PC-9 (cell line): ENCODE results near the gene CRB3.

Source experiments
- EZH2 ChIP-seq: fragments of 200-600 bp; sonication (generic); IDR thresholded peaks from 2 replicates; pipeline ENCODE4 v1.8.0; 2017; ENCODE audit warnings: antibody characterized with exemption, low read depth
- TF ChIP-seq, protein P1 (sequence below): fragments of 200-600 bp; sonication (generic); conservative IDR thresholded peaks from 2 replicates; pipeline ENCODE4 v1.6.1; 2017; ENCODE audit warnings: mixed run types, antibody characterized with exemption, mild to moderate bottlenecking, moderate library complexity

DNA sequence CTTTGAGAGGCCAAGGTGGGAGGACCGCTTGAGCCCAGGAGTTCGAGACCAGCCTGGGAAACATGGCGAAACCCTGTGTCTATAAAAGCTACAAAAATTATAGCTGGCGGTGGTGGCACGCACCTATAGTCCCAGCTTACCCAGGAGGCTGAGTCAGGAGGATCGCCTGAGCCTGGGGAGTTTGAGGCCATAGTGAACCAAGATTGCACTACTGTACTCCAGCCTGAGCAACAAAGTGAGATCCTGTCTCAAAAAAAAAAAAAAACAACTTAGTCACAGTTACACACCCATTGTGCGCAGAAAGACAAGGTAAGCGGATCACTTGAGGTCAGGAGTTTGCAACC, 18.2 kb downstream of the CRB3 start:
- TF ChIP-seq, protein P1, sequence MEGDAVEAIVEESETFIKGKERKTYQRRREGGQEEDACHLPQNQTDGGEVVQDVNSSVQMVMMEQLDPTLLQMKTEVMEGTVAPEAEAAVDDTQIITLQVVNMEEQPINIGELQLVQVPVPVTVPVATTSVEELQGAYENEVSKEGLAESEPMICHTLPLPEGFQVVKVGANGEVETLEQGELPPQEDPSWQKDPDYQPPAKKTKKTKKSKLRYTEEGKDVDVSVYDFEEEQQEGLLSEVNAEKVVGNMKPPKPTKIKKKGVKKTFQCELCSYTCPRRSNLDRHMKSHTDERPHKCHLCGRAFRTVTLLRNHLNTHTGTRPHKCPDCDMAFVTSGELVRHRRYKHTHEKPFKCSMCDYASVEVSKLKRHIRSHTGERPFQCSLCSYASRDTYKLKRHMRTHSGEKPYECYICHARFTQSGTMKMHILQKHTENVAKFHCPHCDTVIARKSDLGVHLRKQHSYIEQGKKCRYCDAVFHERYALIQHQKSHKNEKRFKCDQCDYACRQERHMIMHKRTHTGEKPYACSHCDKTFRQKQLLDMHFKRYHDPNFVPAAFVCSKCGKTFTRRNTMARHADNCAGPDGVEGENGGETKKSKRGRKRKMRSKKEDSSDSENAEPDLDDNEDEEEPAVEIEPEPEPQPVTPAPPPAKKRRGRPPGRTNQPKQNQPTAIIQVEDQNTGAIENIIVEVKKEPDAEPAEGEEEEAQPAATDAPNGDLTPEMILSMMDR, result no peak; the same call in 1 of the 2 replicates
- no peak for TF ChIP-seq EZH2
